HEK293 (cell line): Measurements from ENCODE around the gene XK.

Experiments
- CTCF ChIA-PET: fragments of 350-600 bp; formaldehyde crosslinking; extraction: SDS; loops from one replicate; lab custom pipeline; 2021; ENCODE audit warnings: antibody characterized with exemption; lab: Yijun Ruan, JAX
- POLR2A ChIA-PET: fragments of 300-600 bp; formaldehyde crosslinking; extraction: SDS; loops from one replicate; lab custom pipeline; 2020; ENCODE audit warnings: antibody characterized with exemption, inconsistent platforms; lab: Yijun Ruan, JAX
- H3K27ac ChIP-seq: fragments of 200-500 bp; sonication (Bioruptor generic); 2 replicates; pipeline ENCODE4 v1.5.1; 2014; ENCODE audit warnings: low read depth, low read length, control low read depth, inconsistent platforms; ENCODE audit errors: extremely low read depth
- H3K36me3 ChIP-seq, 2 experiments: fragments of 200-500 bp in 1 of 2; sonication (Bioruptor generic) in 1 of 2; 1 replicate in 1 of 2; 2 replicates in 1 of 2; pipeline ENCODE4 v1.5.1; 2014 to 2017; ENCODE audit warnings: inconsistent platforms in 2 of 2, low read length in 2 of 2; ENCODE audit not compliant: control insufficient read depth in 2 of 2, insufficient read depth in 1 of 2
- H3K4me1 ChIP-seq: fragments of 200-500 bp; sonication (Bioruptor generic); 2 replicates; pipeline ENCODE4 v1.5.1; 2014; ENCODE audit warnings: mild to moderate bottlenecking, low read length, inconsistent platforms; ENCODE audit not compliant: control insufficient read depth, insufficient read depth
- H3K4me3 ChIP-seq: 2 replicates; pipeline ENCODE4 v1.5.1; 2011; ENCODE audit warnings: low read depth, mild to moderate bottlenecking, control low read depth, low read length, moderate library complexity
- H3K9me3 ChIP-seq: fragments of 200-500 bp; sonication (Bioruptor generic); 2 replicates; pipeline ENCODE4 v1.5.1; 2014; ENCODE audit warnings: low read depth, low read length, inconsistent platforms; ENCODE audit not compliant: control insufficient read depth, insufficient read depth
- GLI2 ChIP-seq: fragments of 450-650 bp; formaldehyde crosslinking; IDR thresholded peaks from 2 replicates; pipeline ENCODE4; 2017; ENCODE audit warnings: missing biosample characterization, missing genetic modification characterization, low read depth, borderline replicate concordance
- ZBTB1 ChIP-seq: fragments of 450-650 bp; formaldehyde crosslinking; IDR thresholded peaks from 2 replicates; pipeline ENCODE4 v1.5.1; 2016; ENCODE audit warnings: missing biosample characterization, missing genetic modification characterization
- ZBTB11 ChIP-seq: fragments of 450-650 bp; formaldehyde crosslinking; conservative IDR thresholded peaks from 2 replicates; pipeline ENCODE4 v1.5.1; 2016; ENCODE audit warnings: low read depth, missing biosample characterization, missing genetic modification characterization
- ZBTB7A ChIP-seq: fragments of 450-650 bp; formaldehyde crosslinking; IDR thresholded peaks from 2 replicates; pipeline ENCODE4 v1.5.1; 2016; ENCODE audit warnings: low read depth, missing biosample characterization, missing genetic modification characterization
- ZEB2 ChIP-seq: fragments of 450-650 bp; formaldehyde crosslinking; IDR thresholded peaks from 2 replicates; pipeline ENCODE4 v1.5.1; 2016; ENCODE audit warnings: missing biosample characterization, missing genetic modification characterization
- ZNF140 ChIP-seq: fragments of 450-650 bp; formaldehyde crosslinking; IDR thresholded peaks from 2 replicates; pipeline ENCODE4 v1.5.1; 2016; ENCODE audit warnings: missing biosample characterization, missing genetic modification characterization
- ZNF184 ChIP-seq: fragments of 450-650 bp; IDR thresholded peaks from 2 replicates; pipeline ENCODE4 v1.5.1; 2018; ENCODE audit warnings: missing biosample characterization, mild to moderate bottlenecking, missing genetic modification characterization
- ZNF19 ChIP-seq: fragments of 450-650 bp; formaldehyde crosslinking; IDR thresholded peaks from 2 replicates; pipeline ENCODE4; 2016; ENCODE audit warnings: missing biosample characterization, missing genetic modification characterization, low read depth
- ZNF274 ChIP-seq, 2 experiments: fragments of 200-500 bp in 1 of 2; fragments of 450-650 bp in 1 of 2; sonication (Bioruptor generic) in 1 of 2; formaldehyde crosslinking in 1 of 2; IDR thresholded peaks; 2 replicates each; pipeline versions ENCODE4 v1.5.1 to v1.6.1; 2014 to 2016; ENCODE audit warnings: borderline replicate concordance in 1 of 2, inconsistent platforms in 1 of 2, low read length in 1 of 2, missing biosample characterization in 1 of 2, missing genetic modification characterization in 1 of 2
- ZNF362 ChIP-seq: fragments of 450-650 bp; formaldehyde crosslinking; IDR thresholded peaks from 2 replicates; pipeline ENCODE4 v1.5.1; 2016; ENCODE audit warnings: missing biosample characterization, missing genetic modification characterization
- ZNF37A ChIP-seq: fragments of 450-650 bp; IDR thresholded peaks from 2 replicates; pipeline ENCODE4 v1.5.1; 2018; ENCODE audit warnings: missing biosample characterization, missing genetic modification characterization
- ZNF404 ChIP-seq: fragments of 450-650 bp; formaldehyde crosslinking; IDR thresholded peaks from 2 replicates; pipeline ENCODE4 v1.5.1; 2017; ENCODE audit warnings: missing biosample characterization, missing genetic modification characterization
- ZNF426 ChIP-seq: fragments of 450-650 bp; formaldehyde crosslinking; IDR thresholded peaks from 2 replicates; pipeline ENCODE4 v1.5.1; 2017; ENCODE audit warnings: missing biosample characterization, missing genetic modification characterization, mild to moderate bottlenecking, inconsistent platforms, moderate library complexity
- ZNF571 ChIP-seq: fragments of 450-650 bp; formaldehyde crosslinking; IDR thresholded peaks from 2 replicates; pipeline ENCODE4 v1.5.0; 2017; ENCODE audit warnings: missing biosample characterization, missing genetic modification characterization
- ZNF600 ChIP-seq: fragments of 450-650 bp; formaldehyde crosslinking; IDR thresholded peaks from 2 replicates; pipeline ENCODE4 v1.5.1; 2016; ENCODE audit warnings: missing biosample characterization, missing genetic modification characterization
- ZNF610 ChIP-seq: fragments of 450-650 bp; formaldehyde crosslinking; IDR thresholded peaks from 2 replicates; pipeline ENCODE4 v1.5.1; 2016; ENCODE audit warnings: missing biosample characterization, missing genetic modification characterization, borderline replicate concordance
- ZNF623 ChIP-seq: fragments of 450-650 bp; formaldehyde crosslinking; IDR thresholded peaks from 2 replicates; pipeline ENCODE4 v1.5.1; 2016; ENCODE audit warnings: missing biosample characterization, missing genetic modification characterization
- ZNF629 ChIP-seq: fragments of 450-650 bp; formaldehyde crosslinking; IDR thresholded peaks from 2 replicates; pipeline ENCODE4 v1.5.1; 2017; ENCODE audit warnings: missing biosample characterization, missing genetic modification characterization
- ZNF639 ChIP-seq: fragments of 450-650 bp; formaldehyde crosslinking; IDR thresholded peaks from 2 replicates; pipeline ENCODE4 v1.5.1; 2016; ENCODE audit warnings: missing biosample characterization, missing genetic modification characterization
- ZNF704 ChIP-seq: fragments of 450-650 bp; formaldehyde crosslinking; IDR thresholded peaks from 2 replicates; pipeline ENCODE4 v1.5.1; 2016; ENCODE audit warnings: missing biosample characterization, missing genetic modification characterization
- ZNF76 ChIP-seq: fragments of 450-650 bp; formaldehyde crosslinking; IDR thresholded peaks from 2 replicates; pipeline ENCODE4; 2016; ENCODE audit warnings: low read depth, missing biosample characterization, missing genetic modification characterization, borderline replicate concordance
- ZNF785 ChIP-seq: fragments of 450-650 bp; formaldehyde crosslinking; IDR thresholded peaks from 2 replicates; pipeline ENCODE4 v1.5.1; 2016; ENCODE audit warnings: missing biosample characterization, missing genetic modification characterization
- ZNF837 ChIP-seq: fragments of 450-650 bp; formaldehyde crosslinking; IDR thresholded peaks from 2 replicates; pipeline ENCODE4 v1.5.1; 2016; ENCODE audit warnings: missing biosample characterization, missing genetic modification characterization

XK gene

GRCh38 chrX:37679230-37679629 lies 6.4 kb upstream of the XK start:
- TF ChIP-seq ZNF600, result no peak
- TF ChIP-seq ZBTB7A (tag by site-specific recombination), result no peak
- no peak for TF ChIP-seq ZBTB11 (tag by site-specific recombination)
- TF ChIP-seq ZNF623, result no peak
- TF ChIP-seq ZNF629 (tag by site-specific recombination), result no peak
- TF ChIP-seq, all 188 proteins: peak for 0
- ChIA-PET CTCF (no interaction called here), POLR2A (no interaction called here)
- Histone ChIP-seq H3K9me3 (no peaks in the 10 kb centered on the region), H3K36me3 (no peaks in the 10 kb centered on the region), H3K4me1 (peaks cover 3% of the 10 kb centered on the region), H3K27ac (no peak overlapping the region), H3K4me3 (no peak overlapping the region)

- Histone ChIP-seq H3K4me3 (no peak overlapping the region), H3K9me3 (no peaks in the 10 kb centered on the region), H3K27ac (no peak overlapping the region), H3K4me1 (peaks cover 3% of the 10 kb centered on the region), H3K36me3 (no peaks in the 10 kb centered on the region)
- ChIA-PET CTCF (no interaction called here), POLR2A (no interaction called here)
- TF ChIP-seq ZNF184 (tag by site-specific recombination) (no peak), ZNF426 (tag by site-specific recombination) (no peak), GLI2 (tag by site-specific recombination) (no peak), ZNF274 (IDR thresholded peaks at IDR 0.05; ENCODE audit: low read length) (no peak), ZNF274 (tag by site-specific recombination; IDR thresholded peaks at IDR 0.05; ENCODE audit: borderline replicate concordance) (no peak), ZNF571 (tag by site-specific recombination) (no peak), ZNF704 (tag by site-specific recombination) (no peak), ZEB2 (tag by site-specific recombination) (no peak), ZNF140 (tag by site-specific recombination) (no peak), ZNF76 (tag by site-specific recombination) (no peak), ZNF610 (no peak)
Observed at GRCh38 chrX:37679888-37680287, 5.7 kb upstream of the XK start.

- Histone ChIP-seq H3K36me3 (no peaks in the 10 kb centered on the region), H3K4me3 (no peak overlapping the region), H3K9me3 (no peaks in the 10 kb centered on the region), H3K4me1 (no peaks in the 10 kb centered on the region; the same call in 1 of the 2 replicates), H3K27ac (no peak overlapping the region)
- ChIA-PET POLR2A (no interaction called here), CTCF (interaction anchor here (0.7 to 1.0 kb wide), 2 partner anchors 8 to 36 kb away, joined by 3 to 4 read pairs; no protein-coding TSS in a partner anchor)
- TF ChIP-seq ZNF362 (tag by site-specific recombination), result no peak
- TF ChIP-seq ZNF404 (tag by site-specific recombination), result no peak
- no peak for TF ChIP-seq ZNF37A (tag by site-specific recombination)
- no peak for TF ChIP-seq ZNF19 (tag by site-specific recombination)
- TF ChIP-seq ZBTB1, result no peak
- TF ChIP-seq ZNF629 (tag by site-specific recombination), result no peak
- TF ChIP-seq ZNF639 (tag by site-specific recombination), result no peak
- no peak for TF ChIP-seq ZNF837 (tag by site-specific recombination)
- no peak for TF ChIP-seq ZNF785 (tag by site-specific recombination)
- TF ChIP-seq GLI2 (tag by site-specific recombination), result no peak
Observed at GRCh38 chrX:37684426-37684825, 1.2 kb upstream of the XK start.
